Erythroblast (primary cell): ENCODE data around the gene TBCK.

Experiments used
- GATA1 ChIP-seq: IDR thresholded peaks from 2 replicates; pipeline ENCODE4 v1.6.1; 2011; ENCODE audit warnings: low read depth, mild to moderate bottlenecking, control low read depth, low read length, moderate library complexity
- POLR2A ChIP-seq: IDR thresholded peaks from 2 replicates; pipeline ENCODE4 v1.6.1; 2011; ENCODE audit warnings: mild to moderate bottlenecking, low read length

GRCh38 chr4:106353786-106354185 is 37.8 kb upstream of the TBCK start:
- no peak for TF ChIP-seq GATA1
- TF ChIP-seq POLR2A = no peak
